Vagina (tissue), 2 donors: Measurements from ENCODE around the gene HSPB2.

Source experiments
- POLR2A ChIP-seq, 2 donors: fragments of 450-650 bp; IDR thresholded peaks; one replicate each; pipeline ENCODE4 v1.6.1; 2017; ENCODE audit warnings: antibody characterized with exemption in 2 of 2, mild to moderate bottlenecking in 2 of 2, moderate library complexity in 2 of 2
- POLR2AphosphoS5 ChIP-seq, 2 donors: sonication (generic); formaldehyde crosslinking; IDR thresholded peaks; one replicate each; pipeline ENCODE4 v1.9.0; 2017; ENCODE audit warnings: antibody characterized with exemption in 2 of 2, mild to moderate bottlenecking in 2 of 2, low read depth in 1 of 2; ENCODE audit not compliant: insufficient read depth in 1 of 2
- TF ChIP-seq, protein P1 (sequence below), 3 experiments: fragments of 450-650 bp in 2 of 3; fragments of 200-600 bp in 1 of 3; sonication (generic) in 1 of 3; IDR thresholded peaks; one replicate each; pipeline ENCODE4 v1.5.1; 2017 to 2019; ENCODE audit warnings: antibody characterized with exemption in 3 of 3, mild to moderate bottlenecking in 2 of 3, moderate library complexity in 2 of 3

DNA sequence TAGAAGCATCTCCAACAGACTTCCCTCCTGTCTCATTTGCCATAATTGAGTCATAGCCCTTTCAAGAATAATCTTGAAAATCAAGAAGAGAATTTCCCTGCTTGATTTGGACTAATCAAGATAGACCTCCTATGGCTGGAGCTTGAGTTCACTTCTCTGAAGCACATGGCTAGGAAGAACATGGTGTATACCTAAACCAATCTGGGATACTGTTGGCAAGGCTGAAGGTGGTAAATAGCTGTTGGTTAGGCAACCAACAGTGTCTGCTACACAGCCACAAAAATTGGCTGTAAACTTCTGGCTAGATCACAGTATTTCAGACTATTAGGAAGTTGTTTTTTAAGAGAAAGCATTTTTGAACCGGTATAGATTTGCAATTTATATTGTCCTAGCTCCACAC, 5.9 kb upstream of the HSPB2 start:
- TF ChIP-seq, protein P1, sequence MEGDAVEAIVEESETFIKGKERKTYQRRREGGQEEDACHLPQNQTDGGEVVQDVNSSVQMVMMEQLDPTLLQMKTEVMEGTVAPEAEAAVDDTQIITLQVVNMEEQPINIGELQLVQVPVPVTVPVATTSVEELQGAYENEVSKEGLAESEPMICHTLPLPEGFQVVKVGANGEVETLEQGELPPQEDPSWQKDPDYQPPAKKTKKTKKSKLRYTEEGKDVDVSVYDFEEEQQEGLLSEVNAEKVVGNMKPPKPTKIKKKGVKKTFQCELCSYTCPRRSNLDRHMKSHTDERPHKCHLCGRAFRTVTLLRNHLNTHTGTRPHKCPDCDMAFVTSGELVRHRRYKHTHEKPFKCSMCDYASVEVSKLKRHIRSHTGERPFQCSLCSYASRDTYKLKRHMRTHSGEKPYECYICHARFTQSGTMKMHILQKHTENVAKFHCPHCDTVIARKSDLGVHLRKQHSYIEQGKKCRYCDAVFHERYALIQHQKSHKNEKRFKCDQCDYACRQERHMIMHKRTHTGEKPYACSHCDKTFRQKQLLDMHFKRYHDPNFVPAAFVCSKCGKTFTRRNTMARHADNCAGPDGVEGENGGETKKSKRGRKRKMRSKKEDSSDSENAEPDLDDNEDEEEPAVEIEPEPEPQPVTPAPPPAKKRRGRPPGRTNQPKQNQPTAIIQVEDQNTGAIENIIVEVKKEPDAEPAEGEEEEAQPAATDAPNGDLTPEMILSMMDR (IDR thresholded peaks at IDR 0.05): no peak
- no peak for TF ChIP-seq POLR2A (IDR thresholded peaks at IDR 0.05)
- no peak for TF ChIP-seq POLR2AphosphoS5 (IDR thresholded peaks at IDR 0.05; ENCODE audit: insufficient read depth in 1 of 2, low read depth in 1 of 2)
